HG02870 (cell line): ENCODE data around the gene XXYLT1.
"Not testable (repeated sequence)": the region's sequence is repeated elsewhere in the genome, so short reads cannot be mapped to it uniquely, and the experiment has no call there.

Experiments used
- ATAC-seq: cut with Tn5 transposase; IDR thresholded peaks from one replicate; pipeline ENCODE4 v1.9.1; 2021; ENCODE audit warnings: mild to moderate bottlenecking, moderate library complexity; ENCODE audit not compliant: unreplicated experiment

The XXYLT1 gene

GRCh38 chr3:195102609-195103467 lies 168.1 kb downstream of the XXYLT1 start:
- ATAC-seq = no peak

- ATAC-seq = no peak
Measured at GRCh38 chr3:195101927-195102608, 168.9 kb downstream of the XXYLT1 start.

- ATAC-seq = no peak
Measured at GRCh38 chr3:195101001-195101583, 169.9 kb downstream of the XXYLT1 start.

GRCh38 chr3:195099951-195100785 lies 170.8 kb downstream of the XXYLT1 start:
- no peak for ATAC-seq

- ATAC-seq = no peak
Measured at GRCh38 chr3:195098741-195099525, 172.0 kb downstream of the XXYLT1 start.

GRCh38 chr3:195097331-195098255 lies 173.4 kb downstream of the XXYLT1 start:
- no peak for ATAC-seq

- ATAC-seq = no peak
Measured at GRCh38 chr3:195096484-195097330, 174.3 kb downstream of the XXYLT1 start.

GRCh38 chr3:195096053-195096452 lies 174.9 kb downstream of the XXYLT1 start:
- no peak for ATAC-seq

GRCh38 chr3:195095704-195096036 lies 175.3 kb downstream of the XXYLT1 start:
- ATAC-seq = no peak

GRCh38 chr3:195095035-195095703 lies 175.8 kb downstream of the XXYLT1 start:
- no peak for ATAC-seq

- peak; percentile 57 for ATAC-seq
Measured at GRCh38 chr3:195094191-195094921, 176.6 kb downstream of the XXYLT1 start.

GRCh38 chr3:195093731-195094130 lies 177.2 kb downstream of the XXYLT1 start:
- peak; percentile 8 for ATAC-seq

- ATAC-seq = not testable (repeated sequence)
Measured at GRCh38 chr3:195087840-195088601, 182.9 kb downstream of the XXYLT1 start.

GRCh38 chr3:195087328-195087727 lies 183.6 kb downstream of the XXYLT1 start:
- no peak for ATAC-seq

GRCh38 chr3:195086885-195087284 lies 184.1 kb downstream of the XXYLT1 start:
- no peak for ATAC-seq

- no peak for ATAC-seq
Measured at GRCh38 chr3:195086341-195086740, 184.6 kb downstream of the XXYLT1 start.
